Measurements from ENCODE around the gene INKA1.
"Not testable (repeated sequence)": the region's sequence is repeated elsewhere in the genome, so short reads cannot be mapped to it uniquely, and the experiment has no call there.

Gene INKA1

DNA sequence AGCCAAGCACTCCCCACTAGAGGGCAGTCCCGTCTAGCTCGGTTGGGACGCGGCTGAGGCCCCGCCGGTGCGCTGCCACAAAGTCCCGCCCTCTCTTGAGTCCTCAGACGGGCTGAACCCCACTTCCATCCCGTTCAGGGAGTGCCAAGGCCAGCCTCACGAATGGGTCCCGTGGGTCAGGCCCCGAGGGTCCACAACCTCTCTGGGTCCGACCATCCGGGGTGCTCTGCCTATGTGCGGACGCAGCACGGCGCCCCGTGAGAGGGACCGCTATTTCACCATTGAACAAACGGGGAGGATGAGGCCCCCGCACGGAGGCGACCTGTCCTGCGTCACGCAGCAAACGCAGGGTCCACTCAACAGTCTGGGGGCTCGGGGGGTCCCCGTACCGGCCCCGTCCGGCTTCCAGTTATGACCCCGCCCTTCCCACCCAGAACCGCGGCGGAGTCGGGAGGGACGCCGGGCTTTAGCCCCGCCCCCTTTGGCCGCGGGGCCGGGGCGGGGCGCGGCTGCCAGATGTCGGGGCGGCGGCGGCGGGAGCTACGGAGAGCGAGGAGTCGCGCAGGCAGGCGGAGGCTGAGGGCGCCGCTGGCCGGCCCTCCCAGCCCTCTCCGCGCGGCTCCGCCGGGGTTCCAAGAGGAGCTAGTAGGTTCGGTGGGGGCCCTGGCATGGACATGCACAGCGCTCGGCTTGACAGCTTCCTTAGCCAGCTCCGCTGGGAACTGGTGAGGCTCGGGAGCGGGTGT, at the start of gene INKA1:
Gene INKA1, plus strand, starts transcription at position 543 of the 746 bp plus-strand sequence. Its CDS starts 132 bp downstream, at position 675.
- DNase-seq: peak; percentile 88 to 89

DNA sequence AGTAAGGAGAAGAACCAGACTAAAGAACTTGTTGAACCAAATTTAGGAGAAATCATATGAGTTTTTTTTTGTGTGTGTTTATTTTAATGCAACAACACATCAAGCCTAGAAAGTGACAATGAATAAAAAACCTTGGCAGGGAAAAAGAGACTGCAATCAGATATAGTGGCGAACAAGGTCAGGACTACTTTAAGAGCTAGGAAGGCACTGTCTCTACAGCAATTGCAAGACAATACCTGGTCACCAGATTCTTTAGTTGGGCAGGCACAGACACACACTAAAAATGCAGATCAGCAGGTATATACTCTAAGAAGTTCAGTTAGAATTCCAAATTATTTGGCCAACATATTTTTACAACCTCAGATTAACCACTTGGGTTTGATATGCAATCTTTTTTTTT, 48.5 kb upstream of the INKA1 start:
- no peak for DNase-seq

DNA sequence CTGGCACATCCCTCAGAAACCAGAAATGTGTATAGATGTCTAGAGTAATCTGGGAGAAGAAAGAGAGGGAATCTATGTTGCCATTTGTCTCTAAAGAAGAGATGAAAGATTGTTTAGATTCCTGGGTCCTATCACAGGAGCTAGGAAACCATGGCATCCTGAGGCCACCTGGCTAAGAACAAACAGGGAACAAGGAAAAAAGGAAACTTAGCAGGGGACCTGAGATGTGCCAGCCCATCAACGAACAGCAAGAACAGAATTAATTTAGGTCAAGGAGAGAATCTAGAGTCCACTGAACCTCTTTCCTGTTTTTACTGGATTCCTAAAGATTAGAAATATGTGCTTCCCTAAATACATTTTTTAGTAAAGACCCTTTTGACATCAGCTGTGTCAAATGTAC, 47.0 kb upstream of the INKA1 start:
- DNase-seq: no peak

DNA sequence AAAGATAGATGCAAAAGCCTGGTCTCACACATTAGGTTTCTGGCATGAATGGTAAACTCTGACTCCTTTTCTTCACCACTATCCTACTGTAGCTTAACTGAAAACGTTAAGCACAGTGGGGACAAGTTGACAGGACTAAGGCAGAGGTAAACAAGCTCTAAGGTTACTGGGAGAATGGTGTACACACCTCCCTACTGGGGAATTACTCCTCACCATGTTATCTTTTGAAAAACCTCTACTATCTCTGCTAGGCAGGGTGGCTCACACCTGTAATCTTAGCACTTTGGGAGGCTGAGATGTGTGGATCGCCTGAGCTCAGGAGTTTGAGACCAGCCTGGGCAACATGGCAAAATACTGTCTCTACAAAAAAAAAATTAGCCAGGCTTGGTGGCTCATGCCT, 45.9 kb upstream of the INKA1 start:
- no peak for DNase-seq

DNA sequence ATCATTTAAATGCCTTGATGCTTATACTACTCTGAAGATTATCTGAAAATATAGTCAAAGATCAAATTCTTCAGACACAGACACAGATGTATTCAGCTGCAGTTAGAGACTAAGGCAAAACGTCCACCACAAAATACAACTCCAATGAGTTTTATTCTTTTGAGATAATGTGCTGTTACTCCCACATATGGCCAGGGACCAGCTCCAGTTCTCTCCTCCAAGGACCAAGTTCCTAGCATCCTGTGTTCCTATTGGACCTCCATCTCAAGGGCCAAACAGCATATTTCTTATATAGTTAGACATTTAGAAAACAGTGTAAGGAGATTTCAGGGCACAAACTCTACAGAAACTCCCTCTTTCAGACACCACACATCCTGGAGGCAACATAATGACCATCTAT, 43.8 kb upstream of the INKA1 start:
- DNase-seq: no peak

DNA sequence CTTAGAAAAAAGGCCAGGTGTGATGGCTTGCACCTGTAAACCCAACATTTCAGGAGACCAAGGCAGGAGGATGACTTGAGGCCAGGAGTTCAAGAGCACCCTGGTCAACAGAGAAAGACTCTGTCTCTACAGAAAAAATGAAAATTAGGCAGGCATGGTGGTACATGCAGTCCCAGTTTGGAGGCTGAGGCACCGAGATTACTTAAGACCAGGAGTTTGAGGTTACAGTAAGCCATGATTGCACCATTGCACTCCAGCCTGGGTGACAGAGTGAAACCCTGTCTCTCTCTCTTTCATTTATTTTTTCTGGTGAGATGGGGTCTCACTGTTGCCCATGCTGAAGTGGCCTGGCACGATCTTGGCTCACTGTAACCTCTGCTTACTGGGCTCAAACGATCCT, 41.4 kb upstream of the INKA1 start:
- no peak for DNase-seq

DNA sequence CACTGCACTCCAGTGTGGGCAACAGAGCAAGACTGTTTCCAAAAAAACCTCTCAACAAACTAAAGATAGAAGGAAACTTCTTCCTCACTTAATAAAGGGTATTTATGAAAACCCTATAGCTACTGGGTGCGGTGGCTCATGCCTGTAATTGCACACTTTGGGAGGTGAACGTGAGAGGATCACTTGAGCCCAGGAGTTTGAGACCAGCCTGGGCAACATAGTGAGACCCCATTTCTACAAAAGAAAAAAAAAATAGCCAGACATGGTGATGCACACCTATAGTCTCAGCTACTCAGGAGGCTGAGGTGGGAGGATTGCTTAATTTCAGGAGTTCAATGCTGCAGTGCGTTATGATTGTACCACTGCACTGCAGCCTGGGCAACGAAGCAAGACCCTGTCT, 39.1 kb upstream of the INKA1 start:
- DNase-seq: no peak

DNA sequence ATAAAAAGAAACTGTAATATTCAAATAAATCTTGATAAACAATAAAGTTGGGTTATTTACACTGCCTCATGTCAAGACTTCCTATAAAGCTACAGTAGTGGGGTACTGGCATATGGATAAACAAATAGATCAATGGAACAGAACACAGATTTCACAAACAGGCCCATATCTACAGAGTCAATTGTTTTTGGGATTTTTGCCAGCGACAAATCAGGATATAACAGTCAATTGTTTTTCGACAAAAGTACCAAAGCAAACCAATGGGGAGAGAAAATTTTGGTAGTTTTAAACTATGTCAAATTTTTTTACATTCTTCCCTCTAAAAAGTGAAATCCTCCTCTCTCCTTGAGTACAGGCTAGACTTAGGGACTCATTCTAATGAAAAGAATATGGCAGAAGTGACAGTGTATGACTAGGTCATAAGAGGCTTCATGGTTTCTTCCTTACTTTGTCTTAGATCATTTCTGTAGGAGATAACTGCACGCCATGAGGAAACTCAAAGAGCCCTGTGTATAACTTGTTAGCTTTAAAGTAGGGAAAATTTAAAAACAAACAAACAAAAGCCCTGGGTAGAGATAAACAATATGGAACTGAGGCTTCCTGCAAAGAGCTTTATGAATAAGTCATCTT, 33.7 kb upstream of the INKA1 start:
- no peak for DNase-seq

DNA sequence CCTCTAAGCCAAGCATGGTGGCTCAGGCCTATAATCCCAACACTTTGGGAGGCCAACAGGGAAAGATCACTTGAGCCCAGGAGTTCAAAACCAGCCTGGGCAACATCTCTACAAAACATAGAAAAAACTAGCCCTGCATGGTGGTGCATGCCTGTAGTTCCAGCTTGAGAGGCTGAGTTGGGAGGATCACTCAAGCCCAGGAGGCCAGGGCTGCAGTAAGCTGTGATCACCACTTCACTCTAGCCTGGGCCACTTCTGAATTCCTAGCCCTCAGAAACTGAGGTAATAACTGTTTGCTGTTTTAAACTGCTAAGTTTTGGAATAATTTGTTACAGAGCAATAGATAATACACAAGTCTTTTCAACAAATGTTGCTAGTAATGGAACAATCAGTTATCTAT, 33.1 kb upstream of the INKA1 start:
- no peak for DNase-seq

DNA sequence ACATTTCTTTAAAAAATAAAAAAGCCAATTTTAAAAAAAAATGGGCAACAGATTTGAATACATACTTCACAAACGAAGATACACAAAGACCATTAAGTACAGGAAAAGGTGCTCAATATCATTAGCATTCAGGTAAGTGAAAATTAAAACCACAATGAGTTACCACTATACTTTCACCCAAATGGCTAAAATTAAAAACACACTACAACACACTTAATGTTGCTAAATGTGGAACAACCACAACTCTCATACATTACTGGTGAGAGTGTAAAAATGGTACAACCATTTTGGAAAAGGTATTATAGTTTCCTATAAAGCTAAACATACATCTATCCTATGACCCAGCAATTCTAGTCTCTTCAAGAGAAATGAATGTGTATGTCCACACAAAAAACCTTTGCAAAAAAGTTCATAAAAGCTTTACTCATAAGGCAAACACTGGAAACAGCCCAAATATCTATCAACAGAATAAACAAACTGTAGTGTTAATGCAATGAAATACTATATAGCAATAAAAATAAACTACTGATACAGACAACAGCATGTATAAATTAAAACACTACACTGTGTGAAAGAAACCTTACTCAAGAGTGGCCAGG, 31.6 kb upstream of the INKA1 start:
- no peak for DNase-seq

DNA sequence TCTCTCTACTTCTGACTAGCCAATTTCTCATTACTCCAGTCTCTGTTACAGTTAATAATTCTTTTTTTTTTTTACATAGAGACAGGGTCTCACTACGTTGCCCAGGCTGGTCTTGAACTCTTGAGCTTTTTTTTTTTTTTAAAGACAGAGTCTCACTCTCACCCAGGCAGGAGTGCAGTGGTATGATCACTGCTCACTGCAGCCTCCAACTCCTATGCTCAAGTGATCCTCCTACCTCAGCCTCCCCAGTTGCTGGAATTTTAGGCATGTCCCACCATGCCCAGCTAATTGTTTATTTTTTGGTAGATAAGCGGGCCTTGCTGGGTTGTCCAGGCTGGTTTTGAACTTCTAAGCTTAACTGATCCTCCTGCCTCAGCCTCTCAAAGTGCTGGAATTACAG, 30.4 kb upstream of the INKA1 start:
- no peak for DNase-seq

DNA sequence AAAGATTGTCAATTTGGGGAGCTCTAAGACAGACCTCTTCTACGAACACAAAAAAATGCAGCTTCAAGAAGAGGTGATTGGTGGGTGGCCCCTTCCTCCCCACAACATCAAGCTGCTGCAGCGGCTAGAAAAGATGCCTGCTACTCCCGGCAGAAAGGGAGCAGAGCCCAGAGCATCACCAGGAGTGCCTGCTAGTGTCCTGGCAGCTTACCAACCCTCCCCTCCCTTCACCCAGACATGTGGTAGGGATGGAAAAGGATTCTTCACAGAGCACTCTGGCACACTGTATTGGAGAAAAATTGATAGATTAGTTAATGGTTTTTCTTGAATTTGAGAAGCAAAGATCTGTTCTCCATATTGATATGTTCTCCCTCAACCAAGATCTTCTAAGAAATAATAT, 27.5 kb upstream of the INKA1 start:
- no peak for DNase-seq

DNA sequence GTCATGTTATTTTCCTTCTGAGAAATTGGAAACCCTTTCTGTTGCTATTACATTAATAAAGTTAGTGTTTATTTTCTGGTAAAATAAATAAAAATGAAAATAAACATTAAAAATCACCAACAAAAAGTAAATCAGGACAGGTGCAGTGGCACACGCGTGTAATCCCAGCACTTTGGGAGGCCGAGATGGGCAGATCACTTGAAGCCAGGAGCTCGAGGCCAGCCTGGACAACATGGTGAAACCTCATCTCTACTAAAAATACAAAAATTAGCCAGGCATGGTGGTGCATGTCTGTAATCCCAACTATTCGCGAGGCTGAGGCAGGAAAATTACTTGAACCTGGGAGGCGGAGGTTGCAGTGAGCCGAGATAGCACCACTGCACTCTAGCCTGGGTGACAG, 27.0 kb upstream of the INKA1 start:
- DNase-seq: not testable (repeated sequence)

DNA sequence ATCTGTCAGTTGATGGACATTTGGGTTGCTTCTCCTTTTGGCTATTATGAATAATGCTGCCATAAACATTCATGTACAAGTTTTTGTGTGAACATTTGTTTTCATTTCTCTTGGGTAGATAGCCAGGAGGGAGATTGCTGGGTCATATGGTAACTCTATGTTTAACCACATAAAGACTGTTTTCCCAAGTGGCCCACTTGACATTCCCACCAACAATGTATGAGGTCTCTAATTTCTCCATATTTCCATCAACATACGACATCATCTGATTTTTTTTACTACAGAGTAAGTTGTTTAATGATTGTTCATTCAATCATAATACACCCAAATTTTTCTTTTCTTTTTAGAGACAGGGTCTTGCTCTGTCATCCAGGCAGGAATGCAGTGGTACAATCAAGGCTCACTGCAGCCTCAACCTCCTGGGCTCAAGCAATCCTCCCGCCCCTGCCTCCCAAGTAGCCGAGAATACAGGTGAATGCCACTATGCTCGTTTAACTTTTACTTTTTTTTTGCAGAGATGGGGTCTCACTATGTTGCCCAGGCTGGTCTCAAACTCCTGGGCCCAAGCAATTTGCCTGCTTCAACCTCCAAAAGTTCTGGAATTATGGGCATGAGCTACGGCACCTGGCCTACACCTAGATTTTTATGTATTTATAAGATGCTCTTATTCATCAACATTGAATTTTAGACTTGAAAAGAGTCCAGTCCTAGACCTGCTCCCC, 23.5 kb upstream of the INKA1 start:
- DNase-seq: no peak

DNA sequence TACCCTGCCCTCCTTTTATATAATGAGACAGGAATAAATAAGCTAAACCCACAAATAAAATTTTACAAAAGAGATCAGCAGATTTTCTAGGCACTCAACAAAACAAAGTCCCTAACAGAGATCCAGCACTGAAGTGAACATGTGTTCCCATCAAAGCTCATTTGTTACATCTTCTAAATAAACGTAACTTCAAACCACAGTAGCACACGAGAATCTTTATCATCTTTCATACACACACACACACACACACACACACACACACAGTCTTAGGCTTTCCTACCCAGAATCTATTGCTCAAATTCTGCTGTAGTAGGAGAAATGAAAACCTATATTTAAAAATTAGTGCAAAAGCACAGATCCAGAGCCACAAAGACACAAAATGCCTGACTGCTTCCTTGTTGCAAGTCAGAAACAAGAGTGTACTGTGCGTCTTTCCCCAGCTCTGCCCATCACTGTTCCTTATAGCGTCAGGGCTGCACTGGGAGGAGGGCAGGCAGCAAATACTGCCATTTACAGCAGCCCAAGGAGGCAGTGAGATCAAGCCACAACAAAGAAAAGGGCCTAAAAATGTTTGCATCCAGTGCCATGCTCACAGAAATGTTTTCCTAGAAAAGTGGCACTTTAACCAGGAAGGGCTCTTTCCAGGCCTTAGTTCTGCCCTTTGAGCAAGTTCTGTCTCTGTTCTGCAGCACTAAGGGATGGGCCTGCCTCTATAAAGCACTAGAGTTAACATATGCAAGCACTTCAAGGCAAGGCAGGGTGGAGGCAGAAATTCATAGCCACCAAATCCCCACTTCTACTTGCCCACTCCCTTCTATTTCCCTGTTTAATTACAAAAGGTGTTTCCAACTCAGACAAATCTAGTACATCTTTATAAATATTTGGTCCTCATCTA, 22.7 kb upstream of the INKA1 start:
- DNase-seq: no peak

DNA sequence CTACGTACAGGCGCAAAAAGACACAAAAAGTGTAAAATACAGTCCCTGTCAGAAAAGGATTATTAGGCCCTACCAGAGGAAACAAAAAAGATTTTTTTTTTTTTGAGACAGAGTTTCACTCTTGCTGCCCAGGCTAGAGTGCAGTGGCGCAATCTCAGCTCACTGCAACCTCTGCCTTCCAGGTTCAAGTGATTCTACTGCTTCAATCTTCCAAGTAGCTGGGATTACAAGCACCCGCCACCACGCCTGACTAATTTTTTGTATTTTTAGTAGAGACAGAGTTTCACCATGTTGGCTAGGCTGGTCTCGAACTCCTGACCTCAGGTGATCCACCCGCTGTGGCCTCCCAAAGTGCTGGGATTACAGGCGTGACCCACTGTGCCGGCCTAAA, 22.1 kb upstream of the INKA1 start:
- DNase-seq: not testable (repeated sequence)

DNA sequence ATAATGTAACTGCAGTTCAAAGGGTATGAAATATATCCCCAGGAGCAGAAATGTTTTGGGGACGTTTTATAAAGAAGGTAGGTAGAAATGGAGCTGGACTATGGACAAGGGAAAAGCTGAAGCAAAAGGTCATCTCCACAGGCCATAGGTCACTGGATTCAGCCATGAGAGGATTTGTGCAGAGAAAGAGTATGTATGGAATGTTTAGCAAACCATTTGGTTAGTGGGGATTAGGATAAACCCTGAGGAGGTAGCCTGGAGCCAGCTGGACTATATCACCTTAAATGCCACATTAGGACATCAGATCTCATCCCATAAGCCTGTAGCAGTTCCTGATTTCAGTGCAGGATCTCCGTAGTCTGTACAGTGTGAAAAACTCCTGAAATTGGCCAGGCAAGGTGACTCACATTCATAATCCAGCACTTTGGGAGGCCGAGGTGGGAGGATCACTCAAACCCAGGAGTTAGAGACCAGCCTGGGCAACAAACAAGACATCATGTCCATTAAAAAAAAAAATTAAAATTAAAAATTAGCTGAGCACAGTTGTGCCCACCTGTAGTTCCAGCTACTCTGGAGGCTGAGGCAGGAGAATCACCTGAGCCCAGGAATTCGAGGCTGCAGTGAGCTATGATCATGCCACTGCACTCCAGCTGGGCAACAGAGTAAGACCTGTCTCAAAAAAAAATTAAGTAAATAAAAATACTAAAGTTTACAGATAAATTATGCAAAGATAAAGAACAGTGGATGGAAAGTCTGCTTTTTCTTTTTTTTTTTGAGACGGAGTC, 21.5 kb upstream of the INKA1 start:
- no peak for DNase-seq

DNA sequence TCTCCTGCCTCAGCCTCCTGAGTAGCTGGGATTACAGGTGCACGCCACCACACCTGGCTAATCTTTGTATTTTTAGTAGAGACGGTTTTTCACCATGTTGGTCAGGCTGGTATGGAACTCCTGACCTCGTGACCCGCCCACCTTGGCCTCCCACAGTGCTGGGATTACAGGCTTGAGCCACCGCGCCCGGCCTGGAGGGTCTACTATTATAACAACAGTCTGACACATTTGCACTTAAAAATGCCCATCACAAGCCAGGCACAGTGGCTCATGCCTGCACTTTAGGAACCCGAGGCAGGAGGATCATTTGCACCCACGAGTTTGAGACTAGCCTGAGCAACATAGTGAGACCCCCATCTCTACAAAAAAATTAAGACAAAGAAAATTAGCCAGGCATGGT, 20.8 kb upstream of the INKA1 start:
- not testable (repeated sequence) for DNase-seq

DNA sequence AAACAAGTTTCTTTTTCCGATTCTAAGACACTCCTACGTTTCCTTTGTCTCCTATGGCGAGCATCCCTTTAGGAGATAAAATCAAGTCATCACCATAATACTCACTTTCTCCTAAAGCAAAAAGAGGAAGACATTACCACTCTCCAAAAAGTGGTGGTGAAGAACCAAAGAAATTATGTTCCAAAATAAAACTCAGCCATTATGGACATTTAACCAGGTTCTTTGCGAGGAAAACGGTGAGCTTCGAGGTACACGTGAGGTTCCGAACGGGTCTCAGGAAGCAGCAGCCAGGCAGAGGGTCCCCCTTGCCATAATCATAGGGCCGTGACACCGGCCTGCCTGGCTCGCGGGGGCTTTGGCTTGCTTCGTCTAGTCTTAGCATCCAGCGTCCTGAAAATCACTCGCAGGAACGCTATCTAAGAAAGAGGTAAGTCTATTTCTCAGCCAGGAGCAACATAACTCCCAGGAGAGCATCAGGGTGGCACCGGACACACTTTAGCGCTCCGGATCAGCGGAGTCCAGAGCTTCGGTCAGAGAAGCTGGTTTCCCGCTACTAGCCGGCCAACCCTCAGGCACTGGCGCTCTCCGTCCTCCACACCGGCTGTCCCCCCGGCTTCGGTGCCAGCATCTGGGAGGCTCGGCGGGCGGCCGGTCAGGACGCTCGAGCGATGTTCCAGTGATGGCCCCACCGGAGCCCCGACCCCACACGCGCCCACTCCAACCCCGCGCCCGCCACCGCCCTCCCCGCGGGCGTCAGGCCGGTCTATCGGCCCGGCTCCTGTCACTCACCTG, 17.3 kb upstream of the INKA1 start:
- peak; percentile 21 to 33 for DNase-seq

DNA sequence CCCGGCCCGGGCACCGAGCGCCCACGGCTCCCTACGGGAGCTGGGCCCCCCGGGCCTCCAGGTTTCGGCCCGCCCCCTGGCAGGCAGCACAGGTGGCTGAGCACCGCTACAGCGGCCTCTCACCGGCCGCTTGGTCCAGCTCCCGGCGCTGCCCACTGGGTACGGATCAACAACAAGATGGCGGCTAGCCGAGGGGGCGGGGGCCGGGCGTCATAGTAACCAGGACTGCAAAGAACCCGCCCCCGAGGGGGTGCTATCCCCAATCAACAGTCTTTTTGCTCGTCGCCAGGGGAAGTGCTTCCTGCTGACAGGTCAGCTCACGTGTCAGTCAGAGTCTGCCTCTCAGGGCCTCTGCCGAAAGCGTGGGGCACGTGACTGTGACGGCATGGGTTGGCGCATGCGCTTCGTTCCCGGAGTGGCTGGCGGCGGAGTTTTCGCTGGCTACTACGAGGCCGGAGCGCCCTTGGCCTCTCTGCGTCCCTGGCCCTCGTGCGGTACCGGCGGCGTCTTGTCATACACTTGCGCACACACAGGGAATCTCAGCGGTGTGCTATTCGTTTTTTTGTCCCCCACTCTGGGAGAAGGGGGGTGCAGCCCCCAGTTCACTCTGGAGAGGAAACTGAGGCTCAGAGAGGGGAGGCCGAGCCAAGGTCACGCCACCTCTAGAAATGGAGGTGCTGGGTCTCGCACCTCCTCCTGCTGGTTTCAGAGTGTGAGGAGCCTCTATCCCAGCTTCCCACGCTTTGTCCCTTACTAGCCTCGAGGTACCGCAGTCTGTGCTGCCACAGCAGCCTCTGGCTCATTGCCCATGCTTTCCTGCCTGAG, 16.5 kb upstream of the INKA1 start, which contains the start of gene IP6K1:
Gene IP6K1, minus strand, starts transcription at position 186 of the 825 bp plus-strand sequence. CDS start 38,502 bp downstream, outside the sequence.
- DNase-seq: peak; percentile 100

All from CD4-positive, alpha-beta T cell treated with Interleukin-1 beta for 1 hour (primary cell).